Stimulated activated CD4-positive, alpha-beta T cell treated with anti-CD3 and anti-CD28 coated beads, Interleukin-15, amount 100 ng/mL, for 24 hours (primary cell): ENCODE data around the gene PHYKPL.
"Not testable (repeated sequence)": the region's sequence is repeated elsewhere in the genome, so short reads cannot be mapped to it uniquely, and the experiment has no call there.

Experiments
- DNase-seq: peaks from one replicate; pipeline ENCODE4 v3.0.0-alpha.2; 2020

The PHYKPL gene

GRCh38 chr5:178205749-178206047 lies 26.9 kb downstream of the PHYKPL start:
- DNase-seq, result no peak

GRCh38 chr5:178204935-178205748 lies 27.5 kb downstream of the PHYKPL start:
- DNase-seq, result peak; percentile 88

GRCh38 chr5:178204182-178204934 lies 28.2 kb downstream of the PHYKPL start, which contains the start of gene HNRNPAB:
Gene HNRNPAB, plus strand, starts transcription at chr5:178204533. Its CDS starts 305 bp downstream, at chr5:178204838.
- peak; percentile 95 for DNase-seq

GRCh38 chr5:178203670-178204181 lies 28.9 kb downstream of the PHYKPL start:
- no peak for DNase-seq

- no peak for DNase-seq
Measured at GRCh38 chr5:178202541-178202940, 30.1 kb downstream of the PHYKPL start.

- no peak for DNase-seq
Measured at GRCh38 chr5:178201927-178202235, 30.7 kb downstream of the PHYKPL start.

GRCh38 chr5:178201221-178201926 lies 31.2 kb downstream of the PHYKPL start:
- DNase-seq, result no peak

- no peak for DNase-seq
Measured at GRCh38 chr5:178199581-178200434, 32.8 kb downstream of the PHYKPL start.

GRCh38 chr5:178198706-178199105 lies 33.9 kb downstream of the PHYKPL start:
- no peak for DNase-seq

- DNase-seq, result not testable (repeated sequence)
Measured at GRCh38 chr5:178198151-178198550, 34.5 kb downstream of the PHYKPL start.

- DNase-seq, result no peak
Measured at GRCh38 chr5:178196986-178197385, 35.6 kb downstream of the PHYKPL start.

- no peak for DNase-seq
Measured at GRCh38 chr5:178196281-178196812, 36.3 kb downstream of the PHYKPL start.

GRCh38 chr5:178194026-178194425 lies 38.6 kb downstream of the PHYKPL start:
- DNase-seq, result no peak

- DNase-seq, result no peak
Measured at GRCh38 chr5:178193251-178193809, 39.3 kb downstream of the PHYKPL start.

- DNase-seq, result no peak
Measured at GRCh38 chr5:178192787-178193186, 39.8 kb downstream of the PHYKPL start.

- no peak for DNase-seq
Measured at GRCh38 chr5:178192244-178192643, 40.4 kb downstream of the PHYKPL start.

- DNase-seq, result no peak
Measured at GRCh38 chr5:178191661-178192060, 40.9 kb downstream of the PHYKPL start.

- DNase-seq, result no peak
Measured at GRCh38 chr5:178189433-178189832, 43.2 kb downstream of the PHYKPL start.

- DNase-seq, result no peak
Measured at GRCh38 chr5:178187014-178187413, 45.6 kb downstream of the PHYKPL start, which contains the start of gene GMCL2. Gene GMCL2, minus strand, starts transcription at chr5:178187371. Its CDS starts 72 bp downstream, at chr5:178187299.

GRCh38 chr5:178186427-178186826 lies 46.2 kb downstream of the PHYKPL start:
- no peak for DNase-seq

GRCh38 chr5:178182158-178182876 lies 50.3 kb downstream of the PHYKPL start:
- no peak for DNase-seq
